CD4-positive, alpha-beta T cell treated with Interleukin-17A for 1 hour (primary cell): ENCODE results near the gene RTN4RL1.

Experiments used
- DNase-seq: peaks from one replicate; pipeline ENCODE4 v3.0.0-alpha.2; 2020

The RTN4RL1 gene

DNA sequence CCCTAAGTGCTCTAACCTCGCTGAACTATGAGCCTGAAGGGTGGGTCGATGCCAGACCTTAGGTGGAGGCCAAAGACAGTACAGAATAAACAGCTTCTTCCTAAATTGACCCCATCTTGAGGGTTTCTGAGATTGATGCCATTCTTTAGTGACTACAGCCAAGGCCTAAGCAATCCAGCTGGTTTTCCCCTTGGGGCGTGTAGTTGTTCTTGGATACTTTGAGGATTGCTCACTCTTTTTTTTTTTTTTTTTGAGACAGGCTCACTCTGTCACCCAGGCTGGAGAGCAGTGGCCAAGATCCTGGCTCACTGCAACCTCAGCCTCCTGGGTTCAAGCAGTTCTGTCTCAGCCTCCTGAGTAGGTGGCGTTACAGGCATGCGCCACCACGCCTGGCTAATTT lies 18.7 kb upstream of the RTN4RL1 start:
- no peak for DNase-seq

DNA sequence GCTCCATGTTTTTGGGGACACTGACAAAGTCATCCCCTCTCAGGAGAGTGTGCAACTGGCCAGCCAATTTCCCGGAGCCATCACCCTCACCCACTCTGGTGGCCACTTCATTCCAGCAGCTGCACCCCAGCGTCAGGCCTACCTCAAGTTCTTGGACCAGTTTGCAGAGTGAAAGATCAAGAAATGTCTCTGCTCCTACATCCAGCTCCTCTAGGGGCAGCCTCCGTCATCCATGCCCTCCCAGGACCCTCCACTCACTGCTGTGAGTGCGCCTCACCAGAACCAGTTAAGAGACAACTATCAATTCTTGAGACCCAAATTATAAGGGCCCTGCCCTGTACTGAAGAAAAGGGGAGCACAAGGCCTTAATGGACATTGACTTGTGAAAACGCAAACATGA lies 17.8 kb upstream of the RTN4RL1 start:
- DNase-seq, result no peak

DNA sequence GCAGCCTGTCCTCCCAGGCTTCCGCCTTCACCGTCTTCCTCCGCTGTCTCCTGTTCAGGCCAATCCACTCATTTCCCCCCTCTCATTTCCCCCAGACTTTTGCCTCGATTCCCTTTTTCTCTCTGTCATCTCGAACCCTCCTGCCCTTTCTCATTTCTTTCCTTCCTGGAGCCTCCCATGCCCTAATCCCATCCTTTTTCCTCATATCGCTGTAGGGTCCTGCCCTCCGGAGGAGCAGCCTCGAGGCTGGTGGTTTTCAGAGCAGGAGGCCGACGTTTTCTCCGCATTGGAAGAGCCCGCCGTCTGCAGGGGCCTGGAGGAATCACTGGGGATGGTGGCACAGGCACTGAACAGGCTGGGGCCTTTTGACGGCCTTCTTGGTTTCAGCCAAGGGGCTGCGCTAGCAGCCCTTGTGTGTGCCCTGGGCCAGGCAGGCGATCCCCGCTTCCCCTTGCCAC lies 17.3 kb upstream of the RTN4RL1 start:
- no peak for DNase-seq

DNA sequence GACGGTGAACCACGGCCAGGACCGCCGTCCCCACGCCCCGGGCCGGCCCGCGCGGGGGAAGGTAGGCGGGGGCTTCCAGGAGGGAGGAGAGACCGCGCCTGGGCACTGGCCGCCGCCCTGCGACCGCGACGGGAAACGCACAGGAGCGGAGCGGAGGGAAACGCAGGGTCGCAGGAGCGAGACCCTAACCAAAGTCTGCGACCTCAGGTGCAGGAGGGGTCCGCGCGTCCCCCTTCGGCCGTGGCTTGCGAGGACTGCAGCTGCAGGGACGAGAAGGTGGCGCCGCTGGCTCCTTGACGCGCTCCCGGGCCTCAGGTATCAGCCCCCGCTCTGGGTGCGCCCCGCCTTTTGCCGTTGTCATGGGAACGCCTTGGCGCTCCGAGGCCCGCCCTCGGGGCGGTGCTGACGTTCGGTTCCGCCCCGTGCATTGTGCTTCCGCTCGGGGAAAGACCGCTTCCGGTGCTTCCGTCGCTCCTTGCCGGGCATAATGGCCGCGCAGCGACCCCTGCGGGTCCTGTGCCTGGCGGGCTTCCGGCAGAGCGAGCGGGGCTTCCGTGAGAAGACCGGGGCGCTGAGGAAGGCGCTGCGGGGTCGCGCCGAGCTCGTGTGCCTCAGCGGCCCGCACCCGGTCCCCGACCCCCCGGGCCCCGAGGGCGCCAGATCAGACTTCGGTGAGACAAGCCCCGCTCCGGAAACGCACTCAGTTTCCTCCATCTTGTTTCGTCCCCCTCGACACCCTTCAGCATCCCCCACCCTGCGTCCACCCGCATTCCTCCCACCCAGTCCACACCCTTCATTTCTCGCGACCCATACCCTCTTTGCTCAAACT lies 16.6 kb upstream of the RTN4RL1 start, which contains the start of gene OVCA2:
OVCA2 (plus strand) TSS at position 462 of the 829 bp plus-strand sequence; CDS start at position 488, 26 bp downstream.
- DNase-seq, result peak; percentile 97

DNA sequence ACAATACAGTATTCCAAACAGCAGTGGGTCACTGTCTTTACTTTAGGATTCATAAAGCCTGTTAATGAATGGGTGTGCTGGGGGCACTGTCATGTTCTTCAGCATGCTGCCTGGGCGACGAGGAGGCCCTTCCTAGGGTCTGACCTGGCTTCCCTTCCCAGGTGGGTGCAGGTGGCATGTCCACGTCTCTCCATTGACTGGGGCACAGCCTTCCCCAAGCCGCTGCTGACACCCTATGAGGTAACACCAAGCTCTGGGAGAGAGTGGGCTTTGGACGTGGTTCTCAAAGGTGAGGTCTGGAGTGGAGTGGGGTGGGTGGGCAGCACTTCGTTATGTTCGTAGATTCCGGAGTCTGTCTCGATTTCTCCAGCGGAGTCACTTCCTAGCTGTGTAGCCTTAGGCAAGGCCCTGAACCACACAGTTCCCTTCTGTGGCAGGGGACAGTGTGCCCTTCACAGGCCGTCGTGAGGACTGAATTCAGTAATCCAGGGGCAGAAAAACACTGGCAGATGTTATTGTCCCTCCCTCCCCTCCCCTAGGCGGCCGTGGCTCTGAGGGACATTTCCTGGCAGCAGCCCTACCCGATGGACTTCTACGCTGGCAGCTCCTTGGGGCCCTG lies 15.9 kb upstream of the RTN4RL1 start:
- no peak for DNase-seq

DNA sequence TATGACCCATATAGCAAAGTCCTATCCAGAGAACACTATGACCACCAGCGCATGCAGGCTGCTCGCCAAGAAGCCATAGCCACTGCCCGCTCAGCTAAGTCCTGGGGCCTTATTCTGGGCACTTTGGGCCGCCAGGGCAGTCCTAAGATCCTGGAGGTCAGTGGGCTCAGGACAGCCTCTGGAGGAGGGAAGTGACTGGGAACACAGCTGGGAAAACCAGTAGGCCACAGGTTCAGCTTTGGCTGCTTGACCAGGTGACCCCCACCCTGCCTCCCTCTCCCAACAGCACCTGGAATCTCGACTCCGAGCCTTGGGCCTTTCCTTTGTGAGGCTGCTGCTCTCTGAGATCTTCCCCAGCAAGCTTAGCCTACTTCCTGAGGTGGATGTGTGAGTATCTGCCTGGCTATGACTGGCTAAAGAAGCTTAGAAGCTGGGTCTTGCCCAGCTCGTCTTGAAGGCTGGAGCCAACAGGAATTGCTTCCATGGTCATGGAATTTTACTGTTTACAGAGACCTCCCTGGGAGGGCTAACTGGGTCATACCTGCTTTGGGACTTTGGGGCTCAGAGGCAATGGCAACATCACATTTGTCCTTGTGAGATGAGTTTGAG lies 15.2 kb upstream of the RTN4RL1 start:
- no peak for DNase-seq

DNA sequence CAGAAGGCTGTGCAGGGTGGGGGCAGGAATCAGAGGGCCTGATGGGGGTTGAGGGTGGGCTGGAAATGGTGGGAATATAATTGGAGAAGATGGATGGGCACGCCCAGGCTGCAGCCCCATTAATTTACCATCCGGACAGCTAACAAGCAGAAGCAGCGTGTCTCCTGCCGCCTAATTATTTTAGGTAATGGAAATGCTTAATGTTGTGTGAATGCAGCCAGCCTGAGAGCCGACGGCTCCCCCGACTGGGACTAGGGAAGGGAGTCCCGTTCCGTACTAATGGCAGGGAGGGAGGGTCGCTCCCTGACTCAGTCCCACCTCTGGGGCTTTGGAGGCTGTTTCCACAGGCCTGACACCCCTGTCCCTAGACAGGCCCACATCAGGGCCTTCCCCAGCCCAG lies 12.0 kb upstream of the RTN4RL1 start:
- DNase-seq, result no peak

DNA sequence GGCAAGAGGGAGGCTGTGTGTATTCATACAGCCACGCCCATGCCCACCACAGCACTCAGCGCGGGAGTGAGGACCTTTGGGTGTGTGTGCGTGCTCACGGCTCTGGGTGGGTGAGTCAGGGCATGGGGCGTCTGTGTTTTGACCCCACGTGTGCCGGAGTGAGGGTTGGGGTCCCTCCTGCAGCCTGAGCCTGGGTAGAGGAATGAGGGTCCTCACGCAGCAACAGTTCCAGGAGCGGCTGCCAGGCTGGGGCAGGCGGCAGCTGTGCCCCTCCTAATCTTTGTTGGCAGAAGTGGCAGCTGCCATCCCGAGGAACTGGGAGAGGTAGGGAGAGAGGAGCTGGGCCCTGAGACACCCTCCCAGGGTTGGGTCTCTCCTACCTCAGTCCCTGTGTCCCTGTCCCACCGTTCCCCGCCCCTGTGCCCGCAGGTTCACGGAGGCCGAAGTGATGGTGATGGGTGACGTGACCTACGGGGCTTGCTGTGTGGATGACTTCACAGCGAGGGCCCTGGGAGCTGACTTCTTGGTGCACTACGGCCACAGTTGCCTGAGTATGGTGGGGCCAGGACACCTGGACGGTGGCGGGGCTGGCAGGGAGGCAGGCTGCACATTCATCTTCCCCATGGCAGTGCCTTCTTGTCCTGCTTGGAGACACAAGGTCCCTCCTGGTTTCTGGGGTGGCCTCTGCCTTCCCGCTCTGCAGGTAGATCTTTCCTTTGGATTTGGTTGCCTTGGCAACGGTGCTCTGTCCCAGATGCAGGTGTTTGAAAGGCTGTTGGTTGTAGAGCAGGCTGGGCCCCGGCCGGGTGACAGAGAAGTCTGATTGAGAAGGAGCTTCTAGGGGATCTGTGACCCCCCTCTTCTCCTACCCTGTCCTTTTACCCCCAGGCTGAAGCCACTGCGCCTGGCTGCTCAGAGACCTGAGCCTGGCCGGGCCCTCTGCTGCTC lies 10.7 kb upstream of the RTN4RL1 start:
- DNase-seq, result no peak

DNA sequence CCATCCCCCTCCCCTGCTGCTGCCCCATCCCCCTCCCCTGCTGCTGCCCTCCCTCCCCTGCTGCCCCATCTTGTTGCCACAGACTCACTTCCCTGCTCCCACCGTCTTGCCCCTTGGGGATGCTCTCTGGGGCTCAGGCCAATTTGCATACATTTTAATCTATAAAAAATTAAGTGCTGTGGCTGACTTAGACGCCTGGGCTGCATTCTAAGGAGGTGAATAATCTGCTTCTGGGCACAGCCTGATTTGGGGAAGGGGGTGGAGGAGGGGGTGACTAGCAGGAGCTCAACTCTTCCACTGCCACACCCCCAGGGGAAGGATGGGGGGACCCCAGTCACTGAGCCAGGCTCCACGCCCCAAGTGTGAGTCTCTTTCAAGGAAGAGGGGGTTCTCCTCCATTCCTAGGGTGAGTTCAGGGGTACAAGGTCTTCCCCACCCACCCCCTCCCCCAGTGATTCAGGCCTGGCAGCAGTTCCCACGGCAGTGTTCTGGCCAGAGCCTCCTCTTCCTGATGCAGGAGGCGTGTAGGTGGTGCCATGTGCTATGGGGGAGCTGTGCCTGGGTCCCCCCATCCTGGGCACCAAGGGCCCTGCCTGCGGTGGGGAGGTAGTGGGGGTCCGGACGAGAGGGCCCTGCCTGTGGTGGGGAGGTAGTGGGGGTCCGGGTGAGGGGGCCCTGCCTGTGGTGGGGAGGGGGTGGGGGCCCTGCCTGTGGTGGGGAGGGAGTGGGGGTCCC lies 9.8 kb upstream of the RTN4RL1 start:
- no peak for DNase-seq

DNA sequence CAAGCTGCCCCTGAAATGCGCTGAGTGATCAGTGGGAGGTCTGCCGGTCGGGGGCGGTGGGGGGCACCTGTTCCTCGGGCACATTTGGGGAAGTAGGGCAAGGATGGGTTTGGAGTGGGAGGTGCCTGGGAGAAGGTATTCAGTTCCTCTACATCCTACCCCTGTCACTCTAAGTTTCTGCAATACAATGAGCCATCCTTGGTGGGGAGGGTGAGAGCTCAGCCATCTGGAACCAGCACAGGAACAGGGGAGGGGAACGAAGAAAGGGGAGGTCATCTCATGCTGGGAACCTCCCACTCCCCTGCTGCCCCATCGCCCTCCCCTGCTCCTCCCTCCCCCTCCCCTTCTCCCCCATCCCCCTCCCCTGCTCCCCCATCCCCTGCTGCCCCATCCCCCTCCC lies 9.0 kb upstream of the RTN4RL1 start:
- DNase-seq, result no peak

DNA sequence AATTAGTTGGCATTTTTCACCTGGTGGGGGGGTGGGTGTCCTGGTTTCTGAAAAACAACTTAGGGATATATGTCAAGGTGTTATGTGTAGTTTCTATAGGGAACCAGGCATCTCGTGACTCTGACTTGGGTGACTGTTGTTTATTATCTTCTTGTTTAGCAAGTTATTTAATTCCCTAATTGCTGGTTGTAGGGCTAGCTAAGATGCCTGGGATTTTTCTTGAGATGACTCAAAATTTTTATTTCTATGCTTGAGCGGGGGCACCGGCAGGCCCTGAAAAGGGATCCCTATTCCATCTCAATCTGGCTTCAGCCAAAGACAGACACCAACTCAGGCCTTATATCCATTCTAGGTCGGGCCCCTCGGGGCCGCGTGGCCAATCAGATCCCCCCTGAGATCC lies 8.0 kb upstream of the RTN4RL1 start:
- no peak for DNase-seq

DNA sequence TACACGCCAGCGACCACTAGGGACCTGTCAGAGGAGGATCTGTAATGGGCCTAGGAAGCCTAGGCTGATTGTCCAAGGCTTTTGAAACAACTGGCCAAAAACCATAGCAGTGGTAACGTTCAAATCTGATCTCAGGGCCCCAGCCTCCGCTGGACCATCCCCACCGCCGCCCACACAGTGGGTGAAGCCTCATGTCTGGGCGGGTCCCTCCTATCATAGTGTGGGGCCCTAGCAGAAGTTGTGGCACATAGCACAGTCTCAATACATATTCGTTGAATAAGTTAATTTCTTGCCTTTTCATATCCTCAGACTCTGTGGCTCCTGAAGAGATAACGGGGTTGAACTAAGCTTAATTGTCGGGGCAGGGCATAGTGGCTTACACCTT lies 5.6 kb upstream of the RTN4RL1 start:
- no peak for DNase-seq

DNA sequence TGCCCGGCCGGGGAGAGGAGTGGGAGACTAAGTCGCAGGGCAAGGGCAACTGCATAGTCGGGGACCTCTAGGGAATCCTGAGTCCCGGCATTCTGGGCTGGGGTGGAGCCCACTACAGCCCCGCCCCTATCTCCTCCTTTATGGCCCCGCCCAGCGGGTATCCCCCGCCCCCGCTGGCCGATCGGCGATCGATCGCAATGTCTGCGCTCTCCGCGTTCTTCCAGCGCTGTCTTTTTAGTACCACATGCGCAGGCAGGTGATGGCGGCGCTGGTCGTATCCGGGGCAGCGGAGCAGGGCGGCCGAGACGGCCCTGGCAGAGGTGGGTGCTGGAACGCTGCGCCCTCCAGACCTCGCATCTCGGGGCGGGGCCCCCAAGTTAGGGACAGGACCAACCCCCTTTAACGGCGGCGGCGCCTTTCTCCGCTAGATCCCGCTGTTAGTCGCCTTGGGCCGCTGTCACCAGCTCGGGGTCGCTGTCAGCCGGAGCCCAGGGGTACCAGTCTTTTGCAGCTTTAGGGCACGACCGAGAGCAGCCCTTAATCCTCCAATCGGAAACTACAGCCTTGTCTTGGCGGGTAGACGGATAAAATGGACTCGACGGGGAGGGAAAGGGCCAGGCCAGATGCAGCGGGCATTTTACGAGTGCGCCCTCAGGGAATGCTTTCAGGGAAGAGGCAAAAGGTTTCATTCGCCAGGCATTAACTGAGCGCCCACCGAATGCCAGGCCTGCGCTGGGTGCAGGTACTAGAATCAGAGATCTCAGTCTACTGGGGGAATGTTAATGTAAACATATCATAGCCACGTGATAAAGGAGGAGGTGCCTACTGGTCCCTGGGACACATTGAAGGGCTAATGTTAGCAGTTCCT lies 5.0 kb upstream of the RTN4RL1 start, which contains the start of gene DPH1:
DPH1 (plus strand) TSS at position 243 of the 868 bp plus-strand sequence; CDS start at position 260, 17 bp downstream.
- DNase-seq, result peak; percentile 89

DNA sequence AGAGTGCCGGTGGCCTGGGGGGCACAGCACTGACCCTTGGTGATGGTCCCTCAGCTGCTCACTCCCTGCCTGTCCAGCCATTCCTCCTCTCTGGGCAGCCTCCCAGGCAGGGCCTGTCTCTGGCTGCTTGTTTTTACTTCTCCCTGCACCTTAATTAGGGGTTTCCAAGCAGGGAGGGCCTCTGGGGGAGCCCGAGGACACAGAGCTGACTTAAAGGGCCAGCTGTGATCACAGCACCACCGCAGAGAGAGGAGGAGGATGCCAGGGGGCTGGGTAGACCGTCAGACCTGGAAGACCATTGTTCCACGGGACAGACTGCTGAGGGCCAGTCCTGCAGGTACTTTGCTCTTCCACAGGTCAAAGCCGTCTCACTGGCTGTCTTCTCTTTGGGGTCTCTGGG lies 3.6 kb upstream of the RTN4RL1 start:
- DNase-seq, result no peak

DNA sequence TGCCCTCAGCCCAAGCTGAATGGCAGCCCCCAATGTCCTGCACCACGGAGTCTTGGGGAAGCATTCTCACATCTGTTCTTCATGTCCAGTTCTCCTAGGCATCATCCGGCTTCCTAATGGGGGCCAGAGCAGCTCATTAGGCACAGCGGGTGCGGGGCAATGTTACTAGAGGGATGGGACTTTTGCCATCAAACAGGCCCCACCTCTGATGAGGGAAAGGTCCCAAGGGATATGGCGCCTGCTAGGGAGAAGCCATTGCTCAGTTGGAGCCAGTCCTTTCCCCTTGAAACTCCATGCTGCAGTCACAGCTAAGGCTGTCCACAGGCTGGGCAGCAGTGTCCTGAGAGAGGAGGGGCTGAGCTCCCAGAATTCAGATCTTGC lies 3.1 kb upstream of the RTN4RL1 start:
- no peak for DNase-seq

DNA sequence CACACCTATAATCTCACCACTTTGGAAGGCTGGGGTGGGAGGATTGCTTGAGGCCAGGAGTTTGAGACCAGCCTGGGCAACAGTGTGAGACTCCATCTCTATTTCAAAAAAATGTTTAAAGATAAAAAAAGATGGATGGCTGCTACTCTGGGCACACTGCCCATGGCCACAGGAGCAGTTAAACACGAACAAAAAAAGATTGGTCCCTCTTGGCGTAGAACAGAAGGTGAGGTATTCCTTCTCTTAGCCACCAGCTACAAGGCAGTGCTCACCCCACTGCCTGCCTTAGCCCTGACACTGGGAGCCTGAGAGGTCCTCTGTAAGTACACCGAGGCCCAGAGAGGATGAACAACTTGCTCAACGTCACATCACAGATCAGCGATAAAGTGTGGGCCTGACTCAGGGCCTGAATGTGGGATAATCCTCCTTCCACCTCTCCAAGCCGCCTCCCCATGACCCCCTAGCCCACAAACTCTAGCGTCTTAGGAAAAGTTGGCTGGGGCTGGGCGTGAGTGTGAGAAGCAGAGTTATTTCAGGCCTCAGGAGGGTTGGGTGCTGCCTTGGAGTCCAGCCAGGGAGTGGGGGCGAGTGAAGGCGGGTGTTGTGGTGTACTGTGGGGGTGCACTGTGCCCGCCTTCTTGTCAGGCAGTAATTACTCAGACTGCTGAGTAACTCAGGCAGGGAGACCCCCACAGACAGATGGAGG lies 2.5 kb upstream of the RTN4RL1 start:
- no peak for DNase-seq

DNA sequence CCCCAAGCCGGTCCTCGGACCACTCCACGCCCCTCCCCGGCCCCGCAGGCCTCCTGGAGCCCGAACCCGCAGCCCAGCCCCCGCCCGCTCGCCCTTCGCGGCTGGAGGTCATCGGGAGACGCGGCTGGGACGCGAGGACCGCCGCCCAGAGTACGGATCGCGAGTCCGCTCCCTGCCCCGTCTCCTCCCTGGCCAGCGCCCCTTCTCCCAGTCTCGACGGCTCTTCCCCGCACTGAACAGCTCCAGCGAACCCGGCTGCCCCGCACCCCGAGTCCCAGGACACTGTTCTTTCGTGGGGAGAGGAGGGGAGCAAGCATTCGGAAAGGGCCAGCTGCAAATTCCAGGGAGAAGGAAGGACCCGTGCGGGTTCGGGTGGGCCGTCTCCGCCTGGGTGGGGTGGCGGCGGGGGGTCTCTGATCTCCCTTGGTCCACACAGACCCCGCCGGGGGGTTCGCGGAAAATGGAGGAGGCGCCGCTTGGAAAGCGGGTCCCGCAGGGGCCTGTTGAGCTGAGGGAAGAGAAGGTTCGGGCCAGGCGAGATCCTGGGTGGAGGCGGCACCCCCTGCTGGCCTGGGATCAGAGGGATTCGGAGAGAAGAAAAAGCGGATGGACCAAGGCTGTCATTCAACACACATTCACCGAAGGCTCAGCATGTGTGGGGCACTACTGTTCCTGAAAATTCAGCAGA lies 632 bp upstream of the RTN4RL1 start:
- DNase-seq, result peak; percentile 30

DNA sequence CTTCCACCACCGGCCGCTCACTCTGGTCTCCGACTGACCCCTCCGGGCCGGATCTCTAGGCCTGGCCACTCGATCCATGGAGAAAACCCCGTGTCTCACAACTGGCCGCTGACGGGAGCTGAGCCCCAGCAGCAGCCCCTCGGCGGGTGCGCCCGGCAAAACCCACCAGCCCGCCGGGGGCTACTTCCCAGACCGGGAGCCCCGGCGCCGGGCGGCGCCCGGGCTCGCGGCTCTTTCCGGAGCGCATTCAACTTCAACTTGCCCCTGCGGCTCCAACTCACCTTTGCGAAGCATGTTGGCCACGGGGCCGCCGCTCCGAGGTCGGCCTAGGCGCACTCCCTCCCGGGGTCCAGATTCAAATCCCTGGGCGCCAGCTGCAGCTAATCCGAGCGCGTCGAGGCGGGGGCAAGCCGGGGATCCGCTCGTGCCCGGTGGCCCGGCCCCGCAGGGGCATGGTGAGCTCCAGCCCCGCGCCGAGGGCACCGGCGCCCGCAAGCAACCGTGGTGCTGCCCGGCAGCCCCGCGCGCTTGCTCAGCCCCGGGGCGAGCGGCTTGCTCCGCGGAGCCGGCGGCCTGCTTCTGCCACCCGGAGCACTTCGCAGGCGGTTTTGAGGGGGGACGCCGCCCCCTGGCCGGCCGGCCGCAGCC lies 438 bp downstream of the RTN4RL1 start:
- DNase-seq, result no peak
